Measurements from ENCODE around the gene CDC34.
"Not testable (repeated sequence)": the region's sequence is repeated elsewhere in the genome, so short reads cannot be mapped to it uniquely, and the experiment has no call there.

CDC34 gene

DNA sequence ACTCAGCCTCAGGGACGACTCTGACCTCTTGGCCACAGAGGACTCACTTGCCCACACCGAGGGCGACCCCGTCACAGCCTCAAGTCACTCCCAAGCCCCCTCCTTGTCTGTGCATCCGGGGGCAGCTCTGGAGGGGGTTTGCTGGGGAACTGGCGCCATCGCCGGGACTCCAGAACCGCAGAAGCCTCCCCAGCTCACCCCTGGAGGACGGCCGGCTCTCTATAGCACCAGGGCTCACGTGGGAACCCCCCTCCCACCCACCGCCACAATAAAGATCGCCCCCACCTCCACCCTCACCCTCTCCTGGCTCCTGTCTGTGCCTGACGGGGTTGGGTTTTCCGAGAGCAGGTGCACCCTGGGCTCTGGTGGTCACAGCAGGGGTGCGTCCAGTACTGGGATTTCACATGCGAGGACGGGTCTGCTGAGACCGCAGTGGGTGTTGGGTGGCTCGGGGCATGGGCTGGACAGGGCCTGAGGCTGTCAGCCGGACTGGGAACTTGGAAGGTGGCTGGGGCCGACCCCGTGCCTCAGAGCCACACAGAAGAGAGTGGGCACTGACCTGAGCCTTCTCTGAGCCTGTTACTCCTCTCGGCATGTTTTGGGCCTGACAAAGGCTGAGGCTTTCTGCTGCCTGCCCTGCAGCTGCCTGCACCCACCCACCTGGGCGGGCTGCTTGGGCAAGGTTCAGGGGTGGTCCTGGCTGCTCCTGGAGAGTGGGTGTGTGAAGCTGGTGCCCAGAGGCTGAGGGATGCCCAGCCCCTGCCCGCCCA is 51.8 kb downstream of the CDC34 start:
- no peak overlapping the region for H3K4me3 ChIP-seq (ENCODE audit: low read length)
- TF ChIP-seq ZNF274 (IDR thresholded peaks at IDR 0.05; ENCODE audit: low read depth, low read length) = no peak

DNA sequence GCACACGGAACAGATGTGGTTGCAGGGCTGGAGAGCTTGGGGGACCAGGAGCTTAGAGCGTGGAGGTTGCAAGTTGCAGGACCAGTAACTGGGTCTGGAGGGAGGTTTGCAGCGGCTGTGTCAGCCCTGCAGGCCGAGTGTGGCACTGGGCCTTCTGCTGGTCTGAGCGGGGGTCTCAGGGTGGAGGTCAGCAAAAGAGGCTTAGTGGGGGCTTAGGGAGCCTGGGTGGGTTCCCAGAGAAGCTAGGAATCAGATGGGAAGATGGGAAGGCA is 52.3 kb downstream of the CDC34 start:
- H3K4me3 ChIP-seq (ENCODE audit: low read length) = no peak overlapping the region
- TF ChIP-seq ZNF274 (IDR thresholded peaks at IDR 0.05; ENCODE audit: low read depth, low read length) = no peak

DNA sequence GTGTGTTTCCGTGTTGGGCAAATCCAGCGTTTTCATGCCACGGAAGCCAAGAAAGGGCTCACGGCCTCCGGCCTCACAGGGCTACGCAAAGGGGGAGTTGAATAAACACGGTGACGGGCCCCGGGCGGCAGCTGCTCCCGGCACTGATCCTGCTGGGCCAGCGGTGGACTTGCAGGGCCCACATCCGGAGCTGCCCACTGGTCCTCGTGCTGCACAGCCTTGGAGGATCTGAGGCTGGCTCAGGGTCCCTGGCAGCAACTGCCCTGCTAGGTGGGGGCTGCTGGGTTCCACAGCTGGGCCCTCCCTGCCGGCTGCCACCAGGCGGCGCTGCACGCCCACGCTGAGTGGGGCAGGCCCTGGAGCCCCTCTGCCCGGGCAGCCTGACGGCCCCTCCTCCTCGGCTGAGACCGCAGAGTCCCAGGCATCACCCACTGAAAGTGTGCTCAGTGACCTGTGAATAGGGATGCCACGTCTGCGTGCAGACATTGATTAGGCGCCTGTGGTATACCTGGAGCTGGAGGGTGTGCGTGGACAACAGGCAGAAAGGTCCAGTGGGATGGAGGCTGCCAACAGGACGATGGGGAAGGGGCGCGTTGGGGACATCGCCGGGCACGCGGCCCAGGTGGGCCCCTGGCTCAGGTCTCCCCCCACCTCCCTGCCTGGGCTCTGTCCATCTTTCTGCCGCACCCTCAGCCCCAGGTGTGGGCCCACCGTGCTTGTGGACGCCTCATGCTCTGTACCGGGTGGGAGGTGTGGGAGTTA is 52.9 kb downstream of the CDC34 start:
- H3K4me3 ChIP-seq (ENCODE audit: low read length) = no peak overlapping the region
- TF ChIP-seq ZNF274 (IDR thresholded peaks at IDR 0.05; ENCODE audit: low read depth, low read length) = no peak

DNA sequence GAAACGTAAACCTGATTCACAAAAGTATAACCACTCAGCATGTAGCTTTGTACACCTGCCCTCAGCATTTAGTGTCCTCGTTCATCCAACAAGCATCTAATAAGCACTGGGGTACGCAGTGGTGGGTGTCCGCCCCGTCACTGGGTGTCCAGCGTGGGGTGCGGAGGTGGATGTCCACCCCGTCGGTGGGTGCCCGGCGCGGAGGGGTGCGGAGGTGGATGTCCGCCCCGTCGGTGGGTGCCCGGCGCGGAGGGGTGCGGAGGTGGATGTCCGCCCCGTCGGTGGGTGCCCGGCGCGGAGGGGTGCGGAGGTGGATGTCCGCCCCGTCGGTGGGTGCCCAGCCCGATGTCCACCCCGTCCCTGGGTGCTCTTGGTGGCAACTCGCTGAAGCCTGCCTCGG is 53.6 kb downstream of the CDC34 start:
- H3K4me3 ChIP-seq (ENCODE audit: low read length) = not testable (repeated sequence)

DNA sequence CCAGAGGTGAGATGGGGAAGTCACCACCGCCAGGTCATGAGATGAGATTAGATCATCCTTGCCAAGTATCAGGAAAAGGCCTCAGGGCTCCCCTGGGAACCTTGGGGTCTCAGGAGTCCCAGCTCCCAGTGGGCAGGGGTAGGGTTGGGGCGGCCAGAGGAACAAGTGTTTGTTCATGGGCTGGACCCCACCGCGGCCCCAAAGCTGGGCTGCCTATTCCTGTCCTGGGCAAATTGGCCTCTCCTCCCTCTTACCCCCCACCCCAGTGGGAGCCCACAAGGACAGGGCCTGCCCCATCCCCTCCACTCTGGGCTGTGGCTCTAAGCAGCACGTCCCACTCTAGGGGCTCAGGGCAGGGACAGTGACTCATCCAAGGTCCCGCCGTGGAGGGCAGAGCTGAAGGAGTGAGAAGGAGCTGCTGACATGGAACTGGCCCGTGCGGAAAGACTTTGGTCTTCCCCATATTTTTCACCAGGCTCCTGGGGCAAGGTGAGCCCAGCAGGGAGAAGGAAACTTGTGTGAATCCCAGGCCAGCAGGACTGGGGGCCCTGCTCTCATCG is 54.1 kb downstream of the CDC34 start:
- TF ChIP-seq ZNF274 (IDR thresholded peaks at IDR 0.05; ENCODE audit: low read depth, low read length) = no peak
- H3K4me3 ChIP-seq (ENCODE audit: low read length) = no peak overlapping the region

DNA sequence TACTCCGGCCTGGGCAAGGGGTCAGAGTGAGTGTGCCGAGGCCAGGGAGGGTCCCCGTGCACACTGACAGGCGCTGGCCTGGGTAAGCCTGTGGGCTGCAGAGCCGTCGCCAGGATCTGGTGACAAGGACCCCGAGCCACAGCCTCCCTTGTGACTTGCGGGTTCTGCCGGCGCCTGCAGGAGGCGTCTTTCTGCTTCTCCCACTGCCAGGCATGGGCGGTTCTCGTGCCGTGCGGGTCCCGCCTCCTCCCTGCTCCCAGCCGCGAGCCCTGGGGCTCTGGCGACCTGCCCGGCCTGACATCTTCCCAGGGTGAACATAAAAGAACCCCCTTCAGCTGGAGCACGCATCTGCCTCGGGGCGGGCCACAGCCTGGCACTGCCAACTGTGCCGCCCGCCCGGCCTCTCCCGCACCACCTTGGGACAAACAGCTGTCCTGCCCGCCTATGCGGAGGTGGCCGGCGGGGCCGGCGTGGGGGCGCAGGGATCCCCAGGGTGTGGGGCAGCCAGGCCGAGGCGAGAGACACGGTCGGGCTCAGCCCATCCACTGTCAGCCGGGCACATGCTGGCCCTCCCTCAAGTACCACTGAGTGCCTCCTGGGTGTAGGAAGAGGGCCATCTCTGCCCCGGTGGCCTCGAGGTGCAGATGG is 56.7 kb downstream of the CDC34 start:
- no peak for TF ChIP-seq ZNF274 (IDR thresholded peaks at IDR 0.05; ENCODE audit: low read depth, low read length)
- H3K4me3 ChIP-seq (ENCODE audit: low read length) = no peak overlapping the region

DNA sequence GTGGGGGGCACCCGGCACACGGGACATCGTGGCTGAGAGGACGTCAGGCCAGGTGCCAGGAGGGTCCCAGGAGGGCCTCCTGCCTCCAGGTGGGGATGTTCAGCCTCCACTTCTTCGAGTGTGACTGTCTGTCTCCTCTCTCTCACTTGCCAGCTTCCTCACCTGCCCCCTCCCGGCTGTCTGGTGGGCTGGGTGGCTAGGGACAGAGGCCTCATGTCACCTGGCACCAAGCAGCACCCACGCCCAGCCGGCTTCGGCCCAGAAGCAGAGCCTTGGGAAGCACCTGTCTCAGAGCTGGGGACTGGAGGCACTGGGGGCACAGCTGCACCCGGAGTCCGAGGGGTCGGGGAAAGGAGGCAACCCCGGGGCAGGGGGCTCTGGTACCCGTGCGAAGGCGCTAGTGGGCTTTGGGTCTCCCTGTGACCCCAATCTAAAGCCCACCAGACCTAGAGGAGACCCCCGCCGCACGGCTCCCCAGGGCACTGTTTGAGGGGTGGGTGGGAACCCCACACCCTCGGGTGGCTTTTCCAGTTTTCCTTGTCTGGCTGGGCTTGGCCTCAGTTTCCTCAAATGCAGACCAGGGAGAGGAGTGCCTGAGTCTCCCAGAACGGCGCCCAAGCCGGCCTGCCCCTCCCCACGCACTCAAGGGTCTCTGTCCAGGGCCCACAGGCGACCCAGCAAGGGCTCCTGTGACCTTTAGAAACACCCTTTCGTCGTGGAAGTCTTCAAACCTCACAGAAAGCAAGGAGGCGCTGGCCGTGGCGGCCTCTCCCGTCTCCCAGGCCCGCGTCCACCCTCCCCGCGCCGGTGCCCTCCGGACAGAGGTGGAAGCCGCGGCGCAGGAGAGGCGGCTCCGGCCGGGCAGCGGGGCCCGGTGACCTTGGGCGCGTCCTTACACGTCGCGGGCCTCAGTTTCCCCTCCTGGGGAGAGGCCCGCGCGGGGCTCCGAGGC is 57.5 kb downstream of the CDC34 start:
- no peak for TF ChIP-seq ZNF274 (IDR thresholded peaks at IDR 0.05; ENCODE audit: low read depth, low read length)
- H3K4me3 ChIP-seq (ENCODE audit: low read length) = no peak overlapping the region

DNA sequence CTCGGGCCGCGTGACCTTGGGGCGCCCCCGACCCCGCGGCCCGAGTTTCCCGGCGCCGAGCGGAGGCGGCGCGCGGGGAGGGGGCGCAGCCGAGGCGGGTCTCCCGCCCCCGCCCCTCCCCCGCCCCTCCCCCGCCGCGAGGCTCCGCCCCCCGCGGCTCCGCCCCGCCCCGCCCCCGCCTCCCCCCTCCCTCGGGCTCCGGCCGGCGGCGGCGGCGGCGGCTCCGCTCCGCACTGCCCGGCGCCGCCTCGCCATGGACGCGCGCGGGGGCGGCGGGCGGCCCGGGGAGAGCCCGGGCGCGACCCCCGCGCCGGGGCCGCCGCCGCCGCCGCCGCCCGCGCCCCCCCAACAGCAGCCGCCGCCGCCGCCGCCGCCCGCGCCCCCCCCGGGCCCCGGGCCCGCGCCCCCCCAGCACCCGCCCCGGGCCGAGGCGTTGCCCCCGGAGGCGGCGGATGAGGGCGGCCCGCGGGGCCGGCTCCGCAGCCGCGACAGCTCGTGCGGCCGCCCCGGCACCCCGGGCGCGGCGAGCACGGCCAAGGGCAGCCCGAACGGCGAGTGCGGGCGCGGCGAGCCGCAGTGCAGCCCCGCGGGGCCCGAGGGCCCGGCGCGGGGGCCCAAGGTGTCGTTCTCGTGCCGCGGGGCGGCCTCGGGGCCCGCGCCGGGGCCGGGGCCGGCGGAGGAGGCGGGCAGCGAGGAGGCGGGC is 58.3 kb downstream of the CDC34 start, which contains the start of gene HCN2:
HCN2 (plus strand) TSS at position 189 of the 703 bp plus-strand sequence; CDS start at position 254, 65 bp downstream.
- H3K4me3 ChIP-seq (ENCODE audit: low read length) = no peak within 1 kb of the TSS
- no peak for TF ChIP-seq ZNF274 (IDR thresholded peaks at IDR 0.05; ENCODE audit: low read depth, low read length)

DNA sequence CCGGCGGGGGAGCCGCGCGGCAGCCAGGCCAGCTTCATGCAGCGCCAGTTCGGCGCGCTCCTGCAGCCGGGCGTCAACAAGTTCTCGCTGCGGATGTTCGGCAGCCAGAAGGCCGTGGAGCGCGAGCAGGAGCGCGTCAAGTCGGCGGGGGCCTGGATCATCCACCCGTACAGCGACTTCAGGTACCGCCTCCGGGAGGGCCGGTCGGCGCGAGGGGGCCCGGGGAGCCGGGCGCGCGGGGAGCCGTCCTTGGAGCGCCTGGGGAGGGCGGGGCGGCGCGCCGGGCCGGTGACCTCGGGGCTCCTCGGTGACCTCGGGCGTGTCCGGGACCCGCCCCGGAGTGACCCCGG is 58.8 kb downstream of the CDC34 start:
- TF ChIP-seq ZNF274 (IDR thresholded peaks at IDR 0.05; ENCODE audit: low read depth, low read length) = no peak
- no peak overlapping the region for H3K4me3 ChIP-seq (ENCODE audit: low read length)

DNA sequence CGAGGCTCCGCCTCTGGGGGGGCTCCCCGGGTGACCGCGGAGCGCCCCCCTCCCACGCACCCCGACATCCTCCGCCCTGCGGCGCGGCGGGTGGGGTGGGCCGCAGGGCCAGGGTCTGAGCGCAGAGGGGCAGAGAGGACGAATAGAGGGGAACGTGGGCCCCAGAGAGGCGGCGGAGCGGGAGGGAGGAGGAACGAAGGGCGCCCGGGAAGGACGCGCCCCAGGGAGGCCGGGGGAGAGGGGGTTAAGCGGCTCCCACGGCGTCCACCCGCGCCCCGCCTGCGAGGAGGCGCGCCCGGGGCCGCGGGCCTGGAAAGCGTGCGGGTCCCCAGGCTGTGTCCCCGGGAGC is 59.2 kb downstream of the CDC34 start:
- no peak for TF ChIP-seq ZNF274 (IDR thresholded peaks at IDR 0.05; ENCODE audit: low read depth, low read length)
- H3K4me3 ChIP-seq (ENCODE audit: low read length) = no peak overlapping the region

DNA sequence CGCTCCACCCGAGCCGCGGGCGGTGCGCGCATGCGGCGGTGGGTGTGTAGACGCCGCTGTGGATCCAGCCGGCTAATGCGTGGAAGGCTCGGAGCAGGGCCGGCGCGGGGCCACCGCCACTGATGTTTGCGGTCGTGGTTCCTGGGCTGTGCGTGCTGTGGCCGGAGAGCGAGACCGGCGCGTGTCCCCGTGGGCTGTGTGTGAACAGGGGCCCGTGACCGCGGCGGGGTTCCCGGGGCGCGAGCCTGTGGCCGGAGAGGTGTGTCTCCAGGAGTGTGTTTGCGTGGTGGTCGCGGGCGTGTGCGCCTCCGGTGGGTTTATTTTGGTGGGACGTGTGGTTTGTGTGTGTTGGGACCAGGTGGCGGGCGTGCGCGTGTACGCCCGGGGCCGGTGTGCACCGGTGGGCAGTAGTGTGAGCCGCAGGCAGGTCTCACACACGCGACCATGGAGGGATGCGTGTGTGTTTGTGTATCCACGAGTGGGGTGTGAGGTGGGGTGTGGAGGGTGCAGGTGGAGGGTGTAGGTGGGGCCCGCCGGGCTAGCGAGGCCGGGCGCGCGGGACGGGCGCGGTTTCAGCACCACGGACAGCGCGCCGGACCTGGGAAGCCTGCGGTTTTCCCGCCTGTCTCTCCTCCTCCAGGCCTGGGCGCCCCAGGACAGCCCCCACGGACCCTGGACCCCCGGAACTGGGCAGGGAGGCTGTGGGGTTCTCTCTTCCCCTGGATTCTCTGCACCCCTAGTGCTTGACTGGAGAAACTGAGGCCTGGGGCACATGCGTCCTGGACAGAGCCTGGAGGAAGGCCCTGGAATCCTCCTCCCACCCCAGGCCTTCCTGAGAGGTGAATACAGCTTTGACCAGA is 59.8 kb downstream of the CDC34 start:
- H3K4me3 ChIP-seq (ENCODE audit: low read length) = no peak overlapping the region
- no peak for TF ChIP-seq ZNF274 (IDR thresholded peaks at IDR 0.05; ENCODE audit: low read depth, low read length)
